ENCODE results near the gene COL4A1. TPM values are rescaled to one million over a fixed set of nuclear protein-coding genes. Genes with fewer than 3 reads are reported as not detected.

The COL4A1 gene
- total RNA-seq, 4 donors from 2014 or later, result 989 to 1,633 (median 1,298) TPM

GRCh38 chr13:110346661-110347067 lies 39.7 kb upstream of the COL4A1 start:
- TF ChIP-seq CTCF (IDR thresholded peaks at IDR 0.05; ENCODE audit: low read depth), result no peak

GRCh38 chr13:110345701-110346100 lies 38.7 kb upstream of the COL4A1 start:
- TF ChIP-seq CTCF (IDR thresholded peaks at IDR 0.05; ENCODE audit: low read depth), result no peak

- no peak for TF ChIP-seq CTCF (IDR thresholded peaks at IDR 0.05; ENCODE audit: low read depth)
These were observed 38.3 kb upstream of the COL4A1 start for GRCh38 chr13:110345266-110345665.

GRCh38 chr13:110344320-110344719 lies 37.4 kb upstream of the COL4A1 start:
- TF ChIP-seq CTCF (IDR thresholded peaks at IDR 0.05; ENCODE audit: low read depth), result no peak

- TF ChIP-seq CTCF (IDR thresholded peaks at IDR 0.05; ENCODE audit: low read depth), result no peak
These were observed 36.4 kb upstream of the COL4A1 start for GRCh38 chr13:110343241-110343865.

GRCh38 chr13:110342474-110342873 lies 35.5 kb upstream of the COL4A1 start:
- TF ChIP-seq CTCF (IDR thresholded peaks at IDR 0.05; ENCODE audit: low read depth), result no peak

- no peak for TF ChIP-seq CTCF (IDR thresholded peaks at IDR 0.05; ENCODE audit: low read depth)
These were observed 34.7 kb upstream of the COL4A1 start for GRCh38 chr13:110341445-110342244.

Data from subcutaneous adipose tissue (tissue), 4 donors.